ENCODE data around the gene PTPRN2. TPM values are rescaled to one million over a fixed set of nuclear protein-coding genes. Genes with fewer than 3 reads are reported as not detected.

The PTPRN2 gene
- total and polyA plus RNA-seq, 2 experiments from 2014 or later = 0.28 TPM; not detected in 1

DNA sequence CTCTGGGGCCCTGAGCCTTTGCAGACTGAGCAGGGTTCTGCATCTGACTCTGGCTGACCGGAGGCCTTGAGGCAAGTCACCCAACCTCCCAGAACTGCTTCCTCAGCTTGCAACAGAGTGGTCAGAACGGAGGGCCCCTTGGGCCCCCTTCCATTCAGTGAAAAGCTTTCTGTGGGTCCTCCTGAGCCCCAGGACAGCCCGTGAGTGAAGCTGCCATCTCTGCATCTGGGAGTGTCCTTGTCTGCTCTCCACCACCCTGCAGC is 1026.2 kb downstream of the PTPRN2 start:
- Histone ChIP-seq H3K9me3 (ENCODE audit: low read depth) (no peaks in the 10 kb centered on the region), H3K27ac (no peak overlapping the region), H3K36me3 (no peaks in the 10 kb centered on the region), H3K4me3 (no peak overlapping the region), H3K27me3 (no peaks in the 10 kb centered on the region), H3K4me1 (ENCODE audit: low read depth) (no peaks in the 10 kb centered on the region)
- DNase-seq (ENCODE audit: low read depth in 1 of 2, low spot score in 1 of 2) = no peak
- TF ChIP-seq, protein P1, sequence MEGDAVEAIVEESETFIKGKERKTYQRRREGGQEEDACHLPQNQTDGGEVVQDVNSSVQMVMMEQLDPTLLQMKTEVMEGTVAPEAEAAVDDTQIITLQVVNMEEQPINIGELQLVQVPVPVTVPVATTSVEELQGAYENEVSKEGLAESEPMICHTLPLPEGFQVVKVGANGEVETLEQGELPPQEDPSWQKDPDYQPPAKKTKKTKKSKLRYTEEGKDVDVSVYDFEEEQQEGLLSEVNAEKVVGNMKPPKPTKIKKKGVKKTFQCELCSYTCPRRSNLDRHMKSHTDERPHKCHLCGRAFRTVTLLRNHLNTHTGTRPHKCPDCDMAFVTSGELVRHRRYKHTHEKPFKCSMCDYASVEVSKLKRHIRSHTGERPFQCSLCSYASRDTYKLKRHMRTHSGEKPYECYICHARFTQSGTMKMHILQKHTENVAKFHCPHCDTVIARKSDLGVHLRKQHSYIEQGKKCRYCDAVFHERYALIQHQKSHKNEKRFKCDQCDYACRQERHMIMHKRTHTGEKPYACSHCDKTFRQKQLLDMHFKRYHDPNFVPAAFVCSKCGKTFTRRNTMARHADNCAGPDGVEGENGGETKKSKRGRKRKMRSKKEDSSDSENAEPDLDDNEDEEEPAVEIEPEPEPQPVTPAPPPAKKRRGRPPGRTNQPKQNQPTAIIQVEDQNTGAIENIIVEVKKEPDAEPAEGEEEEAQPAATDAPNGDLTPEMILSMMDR (IDR thresholded peaks at IDR 0.05; ENCODE audit: low read depth, low read length) = no peak

DNA sequence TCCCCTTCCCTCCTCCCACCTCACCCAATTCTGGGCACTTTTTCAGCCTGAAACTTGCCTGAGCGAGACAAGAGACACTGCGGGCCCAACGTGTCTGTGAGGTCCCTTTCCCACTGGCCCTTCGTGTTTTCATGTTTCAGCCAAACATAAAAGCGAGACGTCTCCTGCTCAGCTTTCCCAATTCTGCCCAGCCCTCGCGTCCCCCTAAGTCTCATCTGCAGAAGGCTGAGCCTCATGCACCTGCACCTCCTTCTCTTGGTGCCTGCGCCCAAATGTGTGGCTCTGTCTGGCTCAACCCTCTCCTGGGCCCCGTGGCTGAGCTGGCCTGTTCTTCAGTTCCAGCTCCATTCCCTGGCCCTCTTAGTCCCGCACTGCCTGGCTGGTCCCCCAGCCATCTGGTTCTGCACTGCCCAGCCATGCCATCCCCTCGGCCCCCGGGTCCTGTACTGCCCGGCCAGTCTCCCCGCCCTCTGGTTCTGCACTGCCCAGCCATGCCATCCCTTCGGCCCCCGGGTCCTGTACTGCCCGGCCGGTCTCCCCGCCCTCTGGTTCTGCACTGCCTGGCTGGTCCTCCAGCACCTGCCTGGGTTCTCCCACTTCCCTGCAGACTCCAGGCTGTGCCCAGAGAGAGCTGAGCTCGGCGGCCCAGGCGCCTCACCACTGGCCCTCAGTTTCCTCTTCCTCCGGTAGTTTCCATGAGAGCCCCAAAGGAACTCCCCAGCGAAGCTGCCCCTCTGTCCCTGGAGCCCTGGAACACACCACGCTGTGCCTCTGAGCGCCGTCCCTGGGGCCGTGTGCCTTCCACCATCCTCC is 1026.7 kb downstream of the PTPRN2 start:
- Histone ChIP-seq H3K27ac (no peak overlapping the region), H3K4me1 (ENCODE audit: low read depth) (no peaks in the 10 kb centered on the region), H3K4me3 (no peak overlapping the region), H3K27me3 (no peaks in the 10 kb centered on the region), H3K36me3 (no peaks in the 10 kb centered on the region), H3K9me3 (ENCODE audit: low read depth) (no peaks in the 10 kb centered on the region)
- DNase-seq (ENCODE audit: low read depth in 1 of 2, low spot score in 1 of 2) = no peak
- TF ChIP-seq, protein P1 (IDR thresholded peaks at IDR 0.05; ENCODE audit: low read depth, low read length) = no peak

DNA sequence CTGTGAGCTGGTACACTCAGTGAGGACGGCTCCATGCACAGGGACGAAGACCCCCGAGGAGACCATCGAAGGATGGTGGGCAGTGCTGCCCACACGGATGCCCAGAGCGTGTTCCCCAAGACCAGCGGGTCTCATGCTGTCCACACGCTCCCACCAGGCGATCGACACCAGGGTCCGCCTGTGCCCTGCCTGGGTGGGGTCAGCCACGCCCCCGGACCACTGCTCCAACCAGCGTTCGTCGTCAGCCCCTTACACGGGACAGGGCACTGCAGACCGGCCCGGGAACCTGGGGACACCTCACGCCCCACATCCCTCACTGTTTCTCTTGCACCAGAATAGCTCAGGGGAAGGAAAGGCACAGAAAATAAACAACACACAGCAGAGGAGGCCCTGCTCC is 1027.4 kb downstream of the PTPRN2 start:
- Histone ChIP-seq H3K27me3 (no peaks in the 10 kb centered on the region), H3K4me1 (ENCODE audit: low read depth) (no peaks in the 10 kb centered on the region), H3K36me3 (no peaks in the 10 kb centered on the region), H3K9me3 (ENCODE audit: low read depth) (no peaks in the 10 kb centered on the region), H3K27ac (no peak overlapping the region), H3K4me3 (no peak overlapping the region)
- DNase-seq (ENCODE audit: low read depth in 1 of 2, low spot score in 1 of 2) = no peak
- TF ChIP-seq, protein P1 (IDR thresholded peaks at IDR 0.05; ENCODE audit: low read depth, low read length) = no peak

DNA sequence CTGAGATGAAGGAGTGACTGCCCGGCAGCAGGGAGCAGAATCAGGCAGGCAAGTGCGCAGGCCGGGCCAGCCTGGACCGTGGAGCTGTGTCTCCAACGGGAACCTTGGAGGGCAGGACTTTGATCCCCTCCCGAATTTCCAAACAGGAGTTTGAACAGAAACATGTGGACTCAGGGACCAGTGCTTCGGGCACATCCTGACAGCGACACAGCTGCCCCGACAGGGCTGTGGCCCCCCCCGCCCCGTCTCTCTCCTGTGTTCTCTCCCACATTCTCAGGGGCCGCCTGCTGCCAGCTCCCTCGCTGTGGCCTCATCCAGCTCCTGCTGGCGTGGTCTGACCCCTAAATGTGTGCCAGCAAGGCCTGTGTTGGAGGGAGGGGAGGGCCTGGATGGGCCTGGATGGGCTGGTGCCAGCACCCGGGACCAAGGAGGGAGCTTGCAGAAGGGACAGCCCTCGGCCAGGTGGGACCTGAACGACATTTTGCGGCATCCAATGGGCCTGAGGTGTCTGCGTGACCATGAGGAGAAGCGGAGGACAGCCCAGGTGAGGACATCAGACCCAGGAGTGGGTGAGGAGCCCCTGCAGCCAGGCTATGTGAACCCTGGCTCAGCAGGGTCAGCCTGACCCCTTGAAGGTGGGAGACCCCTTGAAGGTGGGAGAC is 1027.9 kb downstream of the PTPRN2 start:
- no peak for DNase-seq (ENCODE audit: low read depth in 1 of 2, low spot score in 1 of 2)
- no peaks in the 10 kb centered on the region for H3K36me3 ChIP-seq
- H3K27ac ChIP-seq = no peak overlapping the region
- no peaks in the 10 kb centered on the region for H3K27me3 ChIP-seq
- no peak overlapping the region for H3K4me3 ChIP-seq
- no peaks in the 10 kb centered on the region for H3K9me3 ChIP-seq (ENCODE audit: low read depth)
- TF ChIP-seq, protein P1 (IDR thresholded peaks at IDR 0.05; ENCODE audit: low read depth, low read length) = no peak
- H3K4me1 ChIP-seq (ENCODE audit: low read depth) = no peaks in the 10 kb centered on the region

DNA sequence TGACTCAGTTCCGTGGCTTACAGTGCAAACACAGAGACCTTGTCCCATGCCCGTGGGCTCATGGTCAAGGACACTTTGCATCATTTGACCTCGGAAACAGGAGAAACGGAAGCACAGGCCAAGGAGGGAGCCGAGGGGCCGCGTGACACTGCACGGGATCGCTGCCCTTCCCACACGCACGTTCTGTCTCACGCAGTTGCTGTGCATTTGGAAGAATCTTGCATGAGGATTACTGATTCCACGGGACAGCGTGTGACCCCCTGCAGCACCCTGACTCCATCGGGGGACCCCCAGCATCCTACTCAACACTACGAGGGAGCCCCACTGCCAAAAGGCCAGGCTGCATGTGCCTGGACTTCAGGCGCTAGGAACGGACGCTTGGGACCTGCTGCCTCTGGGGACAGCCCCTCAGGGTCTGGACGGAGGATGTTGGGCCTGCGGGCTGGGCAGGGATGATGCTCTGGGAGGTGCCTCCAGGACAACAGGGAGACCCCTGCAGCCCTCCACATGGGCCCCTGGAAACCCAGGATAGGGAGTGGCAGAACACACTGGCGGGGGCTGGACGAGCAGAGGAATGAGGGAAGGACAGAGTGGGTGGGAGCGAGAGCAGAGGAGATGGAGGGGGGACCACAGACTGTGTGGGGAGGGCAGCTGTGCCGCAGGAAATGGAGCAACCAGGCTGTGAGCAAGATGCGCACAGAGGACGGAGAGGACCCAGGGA is 1028.6 kb downstream of the PTPRN2 start:
- DNase-seq (ENCODE audit: low read depth in 1 of 2, low spot score in 1 of 2) = no peak
- TF ChIP-seq, protein P1 (IDR thresholded peaks at IDR 0.05; ENCODE audit: low read depth, low read length) = no peak
- no peaks in the 10 kb centered on the region for H3K4me1 ChIP-seq (ENCODE audit: low read depth)
- H3K27me3 ChIP-seq = no peaks in the 10 kb centered on the region
- no peaks in the 10 kb centered on the region for H3K36me3 ChIP-seq
- H3K9me3 ChIP-seq (ENCODE audit: low read depth) = no peaks in the 10 kb centered on the region
- H3K4me3 ChIP-seq = no peak overlapping the region
- no peak overlapping the region for H3K27ac ChIP-seq

Measured in cardiac muscle cell (in vitro differentiated cells and primary cell).